Measurements from ENCODE around the gene MZF1. TPM values are rescaled to one million over a fixed set of nuclear protein-coding genes. Genes with fewer than 3 reads are reported as not detected.
A peak's percentile ranks its signal among the peaks of the same experiment; 100 is the strongest.

MZF1 gene
- total RNA-seq, 4 donors from 2014 or later, result 6.8 to 21.5 (median 15.1) TPM

DNA sequence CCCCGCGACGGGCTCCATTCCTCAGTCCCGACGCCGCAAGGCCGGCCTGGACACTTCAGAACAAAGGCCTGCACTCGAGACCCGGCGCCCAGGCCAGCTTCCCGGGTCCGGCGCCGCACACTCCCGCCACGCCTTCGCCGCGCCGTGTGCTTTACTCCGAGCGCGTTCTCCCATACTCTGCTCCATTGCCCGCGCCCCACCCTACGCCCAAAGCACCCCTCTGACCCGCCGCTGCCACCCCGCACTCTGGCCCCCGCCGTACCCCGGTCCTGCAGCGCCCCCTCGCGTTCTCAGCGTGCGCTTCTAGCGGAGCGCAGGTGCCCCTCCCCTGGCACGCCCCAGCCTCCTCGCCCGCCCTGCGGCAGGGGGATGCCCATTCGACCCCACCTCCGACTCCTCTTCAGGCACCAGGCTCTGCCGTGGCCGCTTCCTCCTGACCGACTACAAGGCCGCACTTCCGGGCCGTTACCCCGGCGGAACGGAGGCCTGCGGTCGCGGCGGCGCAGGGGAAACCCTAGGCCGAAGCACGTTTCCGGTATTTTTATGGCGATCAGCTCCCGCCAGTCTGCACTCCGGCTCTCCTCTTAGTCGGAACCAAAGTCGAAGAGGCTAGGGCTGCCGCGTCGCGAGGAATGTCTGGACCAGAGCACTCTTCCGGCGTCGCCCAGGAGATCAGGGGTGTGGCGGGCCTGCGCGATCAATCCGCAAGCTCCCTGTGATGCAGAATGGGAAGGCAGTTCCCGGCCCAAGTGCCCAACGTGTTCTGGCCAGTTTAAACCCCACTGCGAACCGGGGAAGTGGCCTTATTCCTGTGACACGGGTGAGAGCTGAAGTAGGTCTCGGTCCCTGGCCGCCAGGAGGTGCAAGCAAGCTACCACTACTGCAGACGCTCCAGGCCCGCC is 53.5 kb downstream of the MZF1 start, which contains the start of gene ZBTB45:
Gene ZBTB45 (minus strand): TSS at position 456 of the 902 bp plus-strand sequence. CDS start 2,137 bp downstream, outside the sequence.
- H3K4me1 ChIP-seq, result peaks cover 31 to 36% of the 10 kb centered on the region in 2 donors
- H3K27ac ChIP-seq, result peak within 1 kb of the TSS; percentile 84 to 96 (median 94)
- H3K36me3 ChIP-seq, result peaks cover 0 to 15% of the 10 kb centered on the region in 2 donors
- TF ChIP-seq, protein P1, sequence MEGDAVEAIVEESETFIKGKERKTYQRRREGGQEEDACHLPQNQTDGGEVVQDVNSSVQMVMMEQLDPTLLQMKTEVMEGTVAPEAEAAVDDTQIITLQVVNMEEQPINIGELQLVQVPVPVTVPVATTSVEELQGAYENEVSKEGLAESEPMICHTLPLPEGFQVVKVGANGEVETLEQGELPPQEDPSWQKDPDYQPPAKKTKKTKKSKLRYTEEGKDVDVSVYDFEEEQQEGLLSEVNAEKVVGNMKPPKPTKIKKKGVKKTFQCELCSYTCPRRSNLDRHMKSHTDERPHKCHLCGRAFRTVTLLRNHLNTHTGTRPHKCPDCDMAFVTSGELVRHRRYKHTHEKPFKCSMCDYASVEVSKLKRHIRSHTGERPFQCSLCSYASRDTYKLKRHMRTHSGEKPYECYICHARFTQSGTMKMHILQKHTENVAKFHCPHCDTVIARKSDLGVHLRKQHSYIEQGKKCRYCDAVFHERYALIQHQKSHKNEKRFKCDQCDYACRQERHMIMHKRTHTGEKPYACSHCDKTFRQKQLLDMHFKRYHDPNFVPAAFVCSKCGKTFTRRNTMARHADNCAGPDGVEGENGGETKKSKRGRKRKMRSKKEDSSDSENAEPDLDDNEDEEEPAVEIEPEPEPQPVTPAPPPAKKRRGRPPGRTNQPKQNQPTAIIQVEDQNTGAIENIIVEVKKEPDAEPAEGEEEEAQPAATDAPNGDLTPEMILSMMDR (IDR thresholded peaks at IDR 0.05 in 4 of 5, conservative IDR thresholded peaks at IDR 0.05 in 1 of 5), result peak; percentile 74 to 92 (median 87)
- TF ChIP-seq POLR2A (IDR thresholded peaks at IDR 0.05), result peak; percentile 11 to 34
- H3K9me3 ChIP-seq, result no peaks in the 10 kb centered on the region
- in situ Hi-C loops (cut with MboI; ENCODE audit: low sequenced_read_pairs in 4 of 4), result no loop called here
- DNase-seq (peak; percentile 86 to 90), ATAC-seq (peak; percentile 93)
- peak within 1 kb of the TSS; percentile 69 to 88 (median 80) for H3K4me3 ChIP-seq
- intact Hi-C loops (cut with DNase I; ENCODE audit: low total_unique reads), result loop anchor here (1.0 kb wide), 4 partner anchors 20 to 214 kb away; partner anchors contain the start of genes ERVK3-1 and TRIM28
- H3K27me3 ChIP-seq, result no peaks in the 10 kb centered on the region

- Histone ChIP-seq H3K27me3 (no peaks in the 10 kb centered on the region), H3K4me1 (peaks cover 34 to 36% of the 10 kb centered on the region in 2 donors), H3K4me3 (peak overlapping the region; percentile 69 to 88 (median 80)), H3K9me3 (no peaks in the 10 kb centered on the region), H3K27ac (peak overlapping the region; percentile 84 to 96 (median 94)), H3K36me3 (peaks cover 0 to 15% of the 10 kb centered on the region in 2 donors)
- TF ChIP-seq POLR2A (IDR thresholded peaks at IDR 0.05), result no peak
- TF ChIP-seq, protein P1 (IDR thresholded peaks at IDR 0.05 in 4 of 5, conservative IDR thresholded peaks at IDR 0.05 in 1 of 5), result no peak
- in situ Hi-C loops (cut with MboI; ENCODE audit: low sequenced_read_pairs in 4 of 4), result no loop called here
- ATAC-seq (peak; percentile 28 to 40), DNase-seq (peak; percentile 20 to 39)
- intact Hi-C loops (cut with DNase I; ENCODE audit: low total_unique reads), result loop anchor here (1.0 kb wide), 4 partner anchors 20 to 214 kb away; partner anchors contain the start of genes ERVK3-1 and TRIM28
Observed at GRCh38 chr19:58519087-58519354, 54.1 kb downstream of the MZF1 start.

DNA sequence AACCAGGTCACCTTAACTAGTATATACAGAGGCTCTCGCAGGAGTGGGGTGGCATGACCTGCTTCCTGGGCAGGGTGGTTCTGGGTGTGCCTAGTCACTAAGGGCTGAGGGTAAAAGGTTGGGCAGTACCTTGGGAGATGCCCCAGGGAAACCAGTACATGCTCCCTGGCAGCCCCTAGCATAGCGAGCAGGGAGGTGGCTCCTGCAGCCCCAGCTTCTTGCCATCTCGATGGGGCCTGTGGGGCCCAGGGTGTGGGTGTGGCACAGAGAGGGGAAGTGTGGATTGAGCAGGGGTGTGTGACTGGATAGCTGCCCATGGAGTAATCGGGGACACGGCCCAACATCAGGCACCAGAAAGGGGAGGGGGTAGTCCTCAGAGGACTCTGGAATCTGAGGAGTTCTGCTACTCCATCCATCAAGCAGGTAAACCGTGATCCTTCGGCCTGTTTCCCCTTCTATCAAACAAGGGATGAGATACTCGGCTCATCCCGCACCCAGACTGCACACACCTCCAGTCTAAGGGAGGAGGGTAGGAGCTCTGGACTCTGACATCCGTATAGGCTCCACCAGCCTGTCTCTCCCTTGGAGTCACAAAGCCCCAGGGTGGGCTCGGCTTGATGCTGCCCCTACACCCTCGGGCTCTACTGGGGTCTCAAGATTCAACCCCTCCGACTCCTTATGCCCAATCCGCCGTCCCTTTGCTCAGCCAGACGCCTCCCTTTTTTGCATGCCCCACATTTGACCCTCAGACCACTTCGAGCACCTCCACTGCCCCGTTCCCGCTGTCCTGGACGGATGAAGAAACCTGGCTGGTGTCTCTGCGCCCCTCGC is 54.7 kb downstream of the MZF1 start:
- DNase-seq (no peak), ATAC-seq (no peak)
- TF ChIP-seq, protein P1 (IDR thresholded peaks at IDR 0.05 in 4 of 5, conservative IDR thresholded peaks at IDR 0.05 in 1 of 5), result peak in 3 of 5 experiments; percentile 39 to 46 (median 42)
- TF ChIP-seq POLR2A (IDR thresholded peaks at IDR 0.05), result no peak
- H3K4me1 ChIP-seq, result peaks cover 34 to 40% of the 10 kb centered on the region in 2 donors
- no peaks in the 10 kb centered on the region for H3K27me3 ChIP-seq
- H3K4me3 ChIP-seq, result peak overlapping the region; percentile 69 to 88 (median 80)
- H3K36me3 ChIP-seq, result peaks cover 0 to 15% of the 10 kb centered on the region in 2 donors
- in situ Hi-C loops (cut with MboI; ENCODE audit: low sequenced_read_pairs in 4 of 4) (no loop called here), intact Hi-C loops (cut with DNase I; ENCODE audit: low total_unique reads) (loop anchor here (1.0 kb wide), 4 partner anchors 19 to 213 kb away; partner anchors contain the start of genes ERVK3-1 and TRIM28)
- H3K27ac ChIP-seq, result peak overlapping the region; percentile 84 to 96 (median 94)
- no peaks in the 10 kb centered on the region for H3K9me3 ChIP-seq

GRCh38 chr19:58516964-58517833 is 55.9 kb downstream of the MZF1 start:
- no peak overlapping the region for H3K27ac ChIP-seq
- H3K4me1 ChIP-seq, result peaks cover 34 to 40% of the 10 kb centered on the region in 2 donors
- in situ Hi-C loops (cut with MboI; ENCODE audit: low sequenced_read_pairs in 4 of 4), result no loop called here
- no peak overlapping the region for H3K4me3 ChIP-seq
- no peak for TF ChIP-seq POLR2A (IDR thresholded peaks at IDR 0.05)
- TF ChIP-seq, protein P1 (IDR thresholded peaks at IDR 0.05 in 4 of 5, conservative IDR thresholded peaks at IDR 0.05 in 1 of 5), result no peak
- H3K27me3 ChIP-seq, result no peaks in the 10 kb centered on the region
- peaks cover 0 to 15% of the 10 kb centered on the region in 2 donors for H3K36me3 ChIP-seq
- intact Hi-C loops (cut with DNase I; ENCODE audit: low total_unique reads), result no loop called here
- no peaks in the 10 kb centered on the region for H3K9me3 ChIP-seq
- DNase-seq (no peak), ATAC-seq (no peak)

Measured in gastrocnemius medialis (tissue), 4 donors.